HG03442 (cell line): Measurements from ENCODE around the gene MAML3.

Experiments used
- ATAC-seq: cut with Tn5 transposase; IDR thresholded peaks from one replicate; pipeline ENCODE4 v1.9.1; 2021; ENCODE audit warnings: mild to moderate bottlenecking, moderate library complexity; ENCODE audit not compliant: unreplicated experiment

MAML3 gene

GRCh38 chr4:140156529-140157171, 2.7 kb upstream of the MAML3 start:
- ATAC-seq: peak; percentile 61

- no peak for ATAC-seq
Measured at GRCh38 chr4:140154572-140154891, 548 bp upstream of the MAML3 start.

GRCh38 chr4:140153419-140153717, 616 bp downstream of the MAML3 start:
- ATAC-seq: no peak

- no peak for ATAC-seq
Measured at GRCh38 chr4:140152751-140153418, 1.1 kb downstream of the MAML3 start.

- no peak for ATAC-seq
Measured at GRCh38 chr4:140152013-140152703, 1.8 kb downstream of the MAML3 start.

- ATAC-seq: no peak
Measured at GRCh38 chr4:140151699-140152012, 2.3 kb downstream of the MAML3 start.

- no peak for ATAC-seq
Measured at GRCh38 chr4:140150886-140151698, 2.9 kb downstream of the MAML3 start.

GRCh38 chr4:140150636-140150885, 3.4 kb downstream of the MAML3 start:
- no peak for ATAC-seq

- ATAC-seq: peak; percentile 34
Measured at GRCh38 chr4:140149846-140150635, 3.9 kb downstream of the MAML3 start.

- ATAC-seq: no peak
Measured at GRCh38 chr4:140144050-140144449, 9.9 kb downstream of the MAML3 start.

GRCh38 chr4:140141210-140141835, 12.7 kb downstream of the MAML3 start:
- ATAC-seq: no peak

- ATAC-seq: no peak
Measured at GRCh38 chr4:140140566-140140965, 13.4 kb downstream of the MAML3 start.

GRCh38 chr4:140138428-140138827, 15.6 kb downstream of the MAML3 start:
- ATAC-seq: no peak

GRCh38 chr4:140137671-140138070, 16.3 kb downstream of the MAML3 start:
- ATAC-seq: no peak

GRCh38 chr4:140136509-140136908, 17.5 kb downstream of the MAML3 start:
- ATAC-seq: no peak

GRCh38 chr4:140135529-140136088, 18.4 kb downstream of the MAML3 start:
- ATAC-seq: no peak

- ATAC-seq: no peak
Measured at GRCh38 chr4:140134746-140135425, 19.1 kb downstream of the MAML3 start.

GRCh38 chr4:140133576-140133975, 20.4 kb downstream of the MAML3 start:
- no peak for ATAC-seq

- ATAC-seq: no peak
Measured at GRCh38 chr4:140131675-140132229, 22.2 kb downstream of the MAML3 start.

- no peak for ATAC-seq
Measured at GRCh38 chr4:140130677-140131076, 23.3 kb downstream of the MAML3 start.
